Fibroblast of mammary gland (primary cell): ENCODE measurements around the gene PHETA2.

Experiments
- DNase-seq: peaks from one replicate; pipeline ENCODE4 v3.0.0-alpha.2; 2010; ENCODE audit warnings: low read depth
- H3K4me3 ChIP-seq: 2 replicates; pipeline ENCODE4 v1.5.1; 2011; ENCODE audit warnings: low read depth, mild to moderate bottlenecking, low read length, moderate library complexity; ENCODE audit not compliant: control insufficient read depth
- TF ChIP-seq, protein P1 (sequence below): conservative IDR thresholded peaks from 2 replicates; pipeline ENCODE4 v1.5.1; 2011; ENCODE audit warnings: low read depth, low read length, inconsistent platforms; ENCODE audit not compliant: control insufficient read depth, insufficient read depth

PHETA2 gene

DNA sequence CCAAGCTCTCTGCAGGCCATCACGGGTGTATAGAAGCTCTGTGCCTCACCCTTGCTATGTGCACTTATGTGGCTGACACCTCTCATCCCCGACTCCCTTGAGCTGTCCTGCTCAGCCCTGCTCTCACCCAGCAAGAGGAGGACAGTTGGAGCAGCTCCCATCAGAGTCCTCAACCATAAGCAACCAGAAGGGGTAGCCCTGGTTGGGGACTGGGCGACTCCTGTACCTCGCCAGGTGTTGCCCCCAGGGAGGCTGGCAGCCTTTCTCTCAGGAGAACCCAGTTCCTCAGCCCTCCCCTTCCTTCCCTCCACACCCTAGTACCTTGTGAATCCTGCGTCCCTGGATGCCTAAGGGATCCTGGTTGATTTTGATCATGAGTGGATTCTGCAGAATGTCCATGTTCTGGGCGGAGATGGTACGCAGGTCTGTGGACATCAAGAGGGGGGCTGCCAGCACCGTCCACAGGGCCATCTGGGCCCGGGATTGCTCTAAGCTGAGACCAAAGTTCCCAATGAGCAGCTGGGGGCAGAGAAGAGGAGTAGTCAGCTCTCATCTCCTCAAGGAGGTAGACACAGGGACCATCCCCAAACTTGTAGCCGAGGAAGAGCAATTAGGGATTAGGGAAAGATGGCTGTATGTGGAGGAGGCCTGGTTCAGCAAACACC lies 11.4 kb upstream of the PHETA2 start:
- no peak overlapping the region for H3K4me3 ChIP-seq
- DNase-seq, result no peak
- TF ChIP-seq, protein P1, sequence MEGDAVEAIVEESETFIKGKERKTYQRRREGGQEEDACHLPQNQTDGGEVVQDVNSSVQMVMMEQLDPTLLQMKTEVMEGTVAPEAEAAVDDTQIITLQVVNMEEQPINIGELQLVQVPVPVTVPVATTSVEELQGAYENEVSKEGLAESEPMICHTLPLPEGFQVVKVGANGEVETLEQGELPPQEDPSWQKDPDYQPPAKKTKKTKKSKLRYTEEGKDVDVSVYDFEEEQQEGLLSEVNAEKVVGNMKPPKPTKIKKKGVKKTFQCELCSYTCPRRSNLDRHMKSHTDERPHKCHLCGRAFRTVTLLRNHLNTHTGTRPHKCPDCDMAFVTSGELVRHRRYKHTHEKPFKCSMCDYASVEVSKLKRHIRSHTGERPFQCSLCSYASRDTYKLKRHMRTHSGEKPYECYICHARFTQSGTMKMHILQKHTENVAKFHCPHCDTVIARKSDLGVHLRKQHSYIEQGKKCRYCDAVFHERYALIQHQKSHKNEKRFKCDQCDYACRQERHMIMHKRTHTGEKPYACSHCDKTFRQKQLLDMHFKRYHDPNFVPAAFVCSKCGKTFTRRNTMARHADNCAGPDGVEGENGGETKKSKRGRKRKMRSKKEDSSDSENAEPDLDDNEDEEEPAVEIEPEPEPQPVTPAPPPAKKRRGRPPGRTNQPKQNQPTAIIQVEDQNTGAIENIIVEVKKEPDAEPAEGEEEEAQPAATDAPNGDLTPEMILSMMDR, result no peak

DNA sequence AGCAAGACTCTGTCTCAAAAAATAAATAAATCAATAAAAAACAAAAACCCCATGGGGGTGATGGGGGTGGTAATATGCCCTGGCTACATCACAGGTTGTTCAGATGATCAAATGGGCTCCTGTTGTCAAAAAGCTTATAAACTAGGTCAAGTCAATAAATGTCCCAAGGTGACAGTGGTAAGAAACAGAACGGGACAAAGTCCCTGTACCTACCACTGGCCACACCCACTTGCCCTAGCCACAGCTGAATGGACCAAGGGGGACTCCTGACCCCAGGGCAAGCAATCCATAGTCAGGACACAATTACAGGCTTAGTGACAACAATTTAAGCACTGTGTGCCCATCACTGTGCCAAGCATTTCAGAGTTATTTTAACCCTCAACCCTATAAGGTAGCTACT lies 9.4 kb upstream of the PHETA2 start:
- DNase-seq, result no peak
- TF ChIP-seq, protein P1, result no peak
- no peak overlapping the region for H3K4me3 ChIP-seq

DNA sequence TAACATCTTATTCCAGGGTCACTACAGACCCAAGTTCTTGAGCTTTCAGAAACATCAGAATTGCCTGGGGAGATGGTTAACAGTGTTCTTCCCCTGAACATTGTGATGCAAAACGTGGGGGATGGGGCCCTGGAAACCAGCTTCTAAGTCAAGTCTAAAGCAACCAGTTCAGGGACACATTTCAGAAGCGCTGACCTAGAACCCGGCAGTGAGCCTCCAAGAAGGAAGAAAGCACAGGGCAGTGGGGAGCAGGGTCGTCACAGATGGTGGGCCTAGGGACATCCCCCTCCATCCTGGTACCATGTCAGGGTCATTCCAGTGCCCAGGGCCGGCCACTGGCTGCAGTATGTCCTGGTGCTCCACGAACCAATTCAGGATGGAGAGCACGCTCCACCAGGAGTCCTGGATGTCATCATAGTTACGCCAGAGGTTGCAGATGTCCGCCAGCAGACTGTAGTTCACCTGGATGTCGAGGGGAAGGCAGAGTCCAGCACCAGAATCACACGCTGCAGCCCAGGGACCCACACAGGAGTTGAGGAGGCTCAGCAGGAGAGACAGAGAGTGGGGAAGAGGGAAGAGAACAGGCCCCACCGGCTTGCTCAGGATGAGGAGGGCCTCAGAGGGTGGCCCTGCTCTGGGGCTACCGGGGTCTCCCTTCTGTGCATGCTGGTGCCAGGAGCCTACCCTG lies 8.5 kb upstream of the PHETA2 start:
- no peak overlapping the region for H3K4me3 ChIP-seq
- no peak for DNase-seq
- TF ChIP-seq, protein P1, result no peak

DNA sequence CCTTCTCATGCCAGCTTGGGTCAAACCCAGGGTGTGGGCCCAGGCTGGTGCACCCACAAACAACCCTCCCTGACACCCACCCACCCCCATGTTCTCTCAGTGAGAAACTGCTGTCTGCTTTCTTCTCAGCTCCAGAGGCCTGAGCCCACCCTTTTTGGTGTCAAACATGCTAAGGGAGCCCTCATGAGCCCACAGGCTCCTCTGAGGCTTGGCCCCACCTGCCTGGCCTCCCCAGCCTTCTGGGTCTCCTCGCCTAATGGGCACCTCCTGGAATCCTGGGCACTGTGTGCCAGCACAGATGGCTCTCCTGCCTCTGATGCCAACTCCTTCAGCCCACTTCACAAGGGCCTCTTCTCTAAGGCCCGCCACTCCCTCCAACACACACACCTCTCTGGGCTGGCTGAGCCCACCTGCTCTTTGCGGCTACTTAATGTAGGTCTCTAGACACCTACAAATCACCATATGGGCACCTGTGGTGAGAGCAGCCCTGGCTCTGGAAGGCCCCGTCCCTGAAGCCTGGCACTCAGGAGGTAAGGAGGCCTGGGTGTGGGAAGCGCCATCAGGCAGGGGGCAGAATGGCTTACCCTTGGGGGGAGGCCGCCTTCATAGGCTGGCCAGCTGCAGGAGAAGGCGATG lies 7.8 kb upstream of the PHETA2 start:
- DNase-seq, result no peak
- no peak overlapping the region for H3K4me3 ChIP-seq
- TF ChIP-seq, protein P1, result no peak

DNA sequence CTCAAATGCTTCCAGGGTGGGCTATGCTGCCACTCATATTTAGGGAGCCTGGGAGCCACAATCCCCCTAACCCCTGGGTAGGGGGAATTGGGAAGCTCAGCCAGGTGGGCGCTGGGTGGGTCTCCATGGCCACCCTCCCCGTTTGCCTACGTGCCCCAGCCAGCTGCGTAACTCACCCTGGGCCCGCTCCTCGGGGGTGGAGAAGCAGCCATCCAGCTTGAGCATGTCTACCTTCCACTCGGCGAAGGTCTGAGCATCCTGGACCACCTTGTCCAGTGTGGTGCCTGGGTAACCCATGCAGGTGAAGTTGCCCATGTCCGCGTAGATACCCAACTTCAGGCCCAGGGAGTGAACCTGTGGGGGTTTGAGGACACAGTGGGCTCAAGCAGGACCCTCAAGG lies 7.1 kb upstream of the PHETA2 start:
- H3K4me3 ChIP-seq, result no peak overlapping the region
- DNase-seq, result no peak
- TF ChIP-seq, protein P1, result no peak

DNA sequence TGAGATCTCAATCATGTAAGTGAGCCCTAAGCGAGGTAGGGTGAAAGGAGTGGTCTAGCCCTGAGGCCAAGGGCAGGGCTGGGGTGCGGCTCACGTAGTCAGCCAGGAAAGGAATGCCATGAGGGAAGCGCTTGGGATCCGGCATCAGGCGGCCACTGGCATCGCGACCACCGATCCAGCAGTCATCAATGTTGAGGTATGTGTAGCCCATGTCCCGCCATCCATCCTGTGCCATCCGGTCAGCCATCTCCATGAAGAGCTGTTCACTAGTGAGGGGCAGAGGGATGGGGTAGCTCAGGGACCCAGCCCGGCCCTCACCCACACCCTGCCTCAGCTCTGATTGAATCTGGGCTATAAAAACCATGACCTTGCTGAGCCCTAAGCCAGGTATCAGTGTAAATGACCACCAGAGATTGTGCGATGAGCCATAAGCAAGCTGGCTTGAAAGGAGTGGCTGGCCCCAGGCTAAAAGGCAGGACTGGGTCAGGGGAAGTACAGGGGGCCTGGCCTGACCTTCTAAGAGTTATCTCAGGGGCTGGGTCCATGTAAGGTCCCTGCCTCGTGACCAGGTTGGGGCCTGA lies 6.3 kb upstream of the PHETA2 start:
- no peak overlapping the region for H3K4me3 ChIP-seq
- TF ChIP-seq, protein P1, result no peak
- DNase-seq, result no peak
